SK-N-SH treated with all-trans-retinoic acid at 6 μM for 48 hours (cell line): Measurements from ENCODE around the gene ACSL6.

ENCODE experiments used
- GLIS3 ChIP-seq: fragments of 250-450 bp; sonication (Bioruptor Pico); IDR thresholded peaks from 2 replicates; pipeline ENCODE4 v1.5.0; 2020; ENCODE audit warnings: mild to moderate bottlenecking, moderate library complexity
- RARB ChIP-seq: fragments of 250-450 bp; sonication (Bioruptor Pico); IDR thresholded peaks from 2 replicates; pipeline ENCODE4 v1.8.0; 2021; ENCODE audit warnings: mild to moderate bottlenecking, moderate library complexity
- TCF4 ChIP-seq: fragments of 250-450 bp; sonication (Bioruptor Pico); IDR thresholded peaks from 2 replicates; pipeline ENCODE4 v1.8.0; 2021; ENCODE audit warnings: mild to moderate bottlenecking, moderate library complexity, borderline replicate concordance
- TSHZ2 ChIP-seq: fragments of 250-450 bp; sonication (Bioruptor Pico); IDR thresholded peaks from 2 replicates; pipeline ENCODE4 v1.5.0; 2020; ENCODE audit warnings: mild to moderate bottlenecking, moderate library complexity
- ZC3H10 ChIP-seq: fragments of 250-450 bp; sonication (Bioruptor Pico); IDR thresholded peaks from 2 replicates; pipeline ENCODE4 v1.5.1; 2021; ENCODE audit warnings: mild to moderate bottlenecking, moderate library complexity

- no peak for TF ChIP-seq TCF4 (CRISPR knock-in tag)
- no peak for TF ChIP-seq GLIS3 (CRISPR knock-in tag)
- no peak for TF ChIP-seq RARB
- TF ChIP-seq ZC3H10 (CRISPR knock-in tag), result no peak
- TF ChIP-seq TSHZ2, result no peak
Observed at GRCh38 chr5:132019337-132019736, 7.9 kb upstream of the ACSL6 start.
